Upper lobe of right lung (tissue), 1 donor: ENCODE data around the gene GASK1A. TPM values are rescaled to one million over a fixed set of nuclear protein-coding genes. Genes with fewer than 3 reads are reported as not detected.

Experiments
- ATAC-seq: fragments of 200-7000 bp; cut with Tn5 transposase; one replicate; pipeline ENCODE4 v1.9.1; 2020; ENCODE audit warnings: mild to moderate bottlenecking, moderate library complexity
- DNase-seq: peaks from one replicate; pipeline ENCODE4 v3.0.0-alpha.2; 2020
- H3K27ac ChIP-seq: fragments of 200-600 bp; one replicate; pipeline ENCODE4 v1.8.0; 2022
- H3K27me3 ChIP-seq: fragments of 200-600 bp; one replicate; pipeline ENCODE4 v1.8.0; 2022; ENCODE audit warnings: mild to moderate bottlenecking
- H3K36me3 ChIP-seq: fragments of 200-600 bp; one replicate; pipeline ENCODE4 v1.8.0; 2022
- H3K4me1 ChIP-seq: fragments of 200-600 bp; one replicate; pipeline ENCODE4 v1.8.0; 2022
- H3K4me3 ChIP-seq: fragments of 200-600 bp; one replicate; pipeline ENCODE4 v1.8.0; 2022; ENCODE audit warnings: mild to moderate bottlenecking
- H3K9me3 ChIP-seq: fragments of 200-600 bp; one replicate; pipeline ENCODE4 v1.8.0; 2022
- CTCF ChIP-seq: fragments of 200-600 bp; IDR thresholded peaks from one replicate; pipeline ENCODE4 v1.8.0; 2022; ENCODE audit warnings: antibody characterized with exemption
- intact Hi-C: fragments of 100-400 bp; cut with DNase I; formaldehyde crosslinking; loops from one replicate; pipeline ENCODE4 v1.11.0; 2022
- total RNA-seq: library from RNA; stranded (reverse); fragmentation: NEBNext Ultra II Directional; extraction: Animal tissue kit (Norgen Biotek cat#: 25700); gene quantifications from one replicate; pipeline ENCODE4 v1.2.1, GENCODE V29; 2021
- donor health status: DM: no; HTN: yes; CAD: no; lungs with severe emphysema.

GASK1A gene
- total RNA-seq, 1 donor from 2014 or later: 3.9 TPM

GRCh38 chr3:43032646-43033628 is 53.8 kb downstream of the GASK1A start:
- DNase-seq: no peak
- Histone ChIP-seq H3K4me3 (no peak overlapping the region), H3K27ac (no peak overlapping the region), H3K9me3 (no peaks in the 10 kb centered on the region), H3K27me3 (no peaks in the 10 kb centered on the region), H3K4me1 (no peaks in the 10 kb centered on the region), H3K36me3 (no peaks in the 10 kb centered on the region)
- no peak for ATAC-seq
- intact Hi-C loops: no loop called here
- TF ChIP-seq CTCF: no peak

- no peaks in the 10 kb centered on the region for H3K9me3 ChIP-seq
- no peaks in the 10 kb centered on the region for H3K4me1 ChIP-seq
- H3K27me3 ChIP-seq: no peaks in the 10 kb centered on the region
- ATAC-seq: no peak
- H3K36me3 ChIP-seq: no peaks in the 10 kb centered on the region
- H3K4me3 ChIP-seq: no peak overlapping the region
- no peak for DNase-seq
- intact Hi-C loops: no loop called here
- no peak for TF ChIP-seq CTCF
- no peak overlapping the region for H3K27ac ChIP-seq
Measured at GRCh38 chr3:43034200-43034599, 55.1 kb downstream of the GASK1A start.

- H3K27me3 ChIP-seq: no peaks in the 10 kb centered on the region
- no peaks in the 10 kb centered on the region for H3K36me3 ChIP-seq
- no peaks in the 10 kb centered on the region for H3K9me3 ChIP-seq
- ATAC-seq (no peak), DNase-seq (no peak)
- H3K4me1 ChIP-seq: no peaks in the 10 kb centered on the region
- no peak for TF ChIP-seq CTCF
- H3K4me3 ChIP-seq: no peak overlapping the region
- no peak overlapping the region for H3K27ac ChIP-seq
- intact Hi-C loops: no loop called here
Measured at GRCh38 chr3:43034911-43035310, 55.8 kb downstream of the GASK1A start.

DNA sequence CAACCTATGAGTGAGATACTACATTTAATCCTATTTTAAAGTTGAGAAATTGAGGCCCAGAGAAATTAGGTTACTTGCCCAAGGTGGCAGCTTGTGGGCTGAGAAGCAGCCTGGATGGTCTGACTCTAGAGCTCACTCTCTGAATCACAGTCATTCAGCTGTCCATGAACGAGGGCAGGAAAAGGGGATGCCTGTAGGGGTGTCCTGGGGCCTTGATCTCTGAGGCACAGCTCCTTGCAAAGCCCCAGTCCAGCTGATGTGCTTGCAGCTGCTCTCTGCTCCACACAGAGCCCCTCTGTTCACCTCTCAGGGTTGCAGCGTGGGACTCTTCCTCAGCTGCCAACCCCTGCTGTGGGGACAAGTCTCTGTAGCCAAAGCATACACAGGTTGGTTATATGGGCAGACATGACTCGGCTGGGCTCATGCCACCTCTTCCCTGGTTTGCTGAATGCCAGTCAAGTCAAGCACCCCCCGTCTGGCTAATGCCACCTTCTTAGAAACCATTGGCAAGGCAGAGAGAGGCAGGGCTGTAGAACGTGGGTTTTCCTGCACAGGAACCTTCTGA is 56.8 kb downstream of the GASK1A start:
- Histone ChIP-seq H3K27ac (no peak overlapping the region), H3K4me3 (no peak overlapping the region), H3K9me3 (no peaks in the 10 kb centered on the region), H3K4me1 (no peaks in the 10 kb centered on the region), H3K27me3 (no peaks in the 10 kb centered on the region), H3K36me3 (no peaks in the 10 kb centered on the region)
- no peak for ATAC-seq
- TF ChIP-seq CTCF: no peak
- intact Hi-C loops: no loop called here
- DNase-seq: no peak

GRCh38 chr3:43036621-43037423 is 57.7 kb downstream of the GASK1A start:
- H3K4me3 ChIP-seq: no peak overlapping the region
- no peaks in the 10 kb centered on the region for H3K9me3 ChIP-seq
- no peaks in the 10 kb centered on the region for H3K36me3 ChIP-seq
- TF ChIP-seq CTCF: no peak
- ATAC-seq: no peak
- no peaks in the 10 kb centered on the region for H3K27me3 ChIP-seq
- DNase-seq: no peak
- H3K27ac ChIP-seq: no peak overlapping the region
- intact Hi-C loops: no loop called here
- H3K4me1 ChIP-seq: no peaks in the 10 kb centered on the region
